HCT116 (cell line): ENCODE measurements around the gene GRK5.

ENCODE experiments used
- CTCF ChIP-seq, 3 experiments: fragments of 200-600 bp in 1 of 3; sonication (generic) in 1 of 3; IDR thresholded peaks in 2 of 3; conservative IDR thresholded peaks in 1 of 3; 2 replicates each; pipeline ENCODE4 v1.5.1; 2012 to 2017; ENCODE audit warnings: low read depth in 2 of 3, low read length in 2 of 3, antibody characterized with exemption in 1 of 3, borderline replicate concordance in 1 of 3, control low read depth in 1 of 3, mild to moderate bottlenecking in 1 of 3, mixed read lengths in 1 of 3, mixed run types in 1 of 3, moderate library complexity in 1 of 3; ENCODE audit not compliant: insufficient read depth in 1 of 3
- EZH2 ChIP-seq: fragments of 200-600 bp; sonication (generic); IDR thresholded peaks from 2 replicates; pipeline ENCODE4 v1.6.1; 2017; ENCODE audit warnings: antibody characterized with exemption, mixed run types
- EZH2phosphoT487 ChIP-seq: fragments of 200-600 bp; IDR thresholded peaks from 2 replicates; pipeline ENCODE4 v1.6.1; 2018; ENCODE audit warnings: antibody characterized with exemption, borderline replicate concordance
- FOSL1 ChIP-seq: IDR thresholded peaks from 2 replicates; pipeline ENCODE4 v1.6.1; 2012; ENCODE audit warnings: low read depth
- MAX ChIP-seq: IDR thresholded peaks from 2 replicates; pipeline ENCODE4 v1.6.1; 2012
- POLR2A ChIP-seq: IDR thresholded peaks from 2 replicates; pipeline ENCODE4 v1.7.0; 2011; ENCODE audit warnings: borderline replicate concordance; ENCODE audit not compliant: insufficient read depth, insufficient read length; ENCODE audit errors: extremely low read depth
- POLR2AphosphoS5 ChIP-seq: IDR thresholded peaks from 2 replicates; pipeline ENCODE4 v1.6.1; 2011; ENCODE audit warnings: mild to moderate bottlenecking, low read depth, low read length, moderate library complexity
- SP1 ChIP-seq: IDR thresholded peaks from 2 replicates; pipeline ENCODE4 v1.6.1; 2012; ENCODE audit warnings: low read depth
- YY1 ChIP-seq: IDR thresholded peaks from 2 replicates; pipeline ENCODE4 v1.6.1; 2011; ENCODE audit warnings: low read length, low read depth, moderate library complexity, mild to moderate bottlenecking; ENCODE audit not compliant: insufficient replicate concordance; ENCODE audit errors: extremely low read depth
- ZBTB33 ChIP-seq: IDR thresholded peaks from 2 replicates; pipeline ENCODE4 v1.6.1; 2011; ENCODE audit warnings: mild to moderate bottlenecking, low read length, moderate library complexity; ENCODE audit not compliant: insufficient replicate concordance; ENCODE audit errors: extremely low read depth
- ZFX ChIP-seq: fragments of 450-650 bp; IDR thresholded peaks from 2 replicates; pipeline ENCODE4 v1.6.1; 2017

- TF ChIP-seq EZH2 (no peak), SP1 (no peak), EZH2phosphoT487 (no peak), POLR2AphosphoS5 (no peak), POLR2A (no peak), ZBTB33 (no peak), MAX (no peak), CTCF (IDR thresholded peaks at IDR 0.05 in 2 of 3, conservative IDR thresholded peaks at IDR 0.05 in 1 of 3; ENCODE audit: borderline replicate concordance in 1 of 3, insufficient read depth in 1 of 3, low read depth in 2 of 3, low read length in 2 of 3) (no peak), ZFX (no peak), YY1 (no peak), FOSL1 (no peak)
Measured at GRCh38 chr10:119393421-119393820, 186.1 kb downstream of the GRK5 start.
